Activated CD4-positive, CD25-positive, alpha-beta regulatory T cell (primary cell): Measurements from ENCODE around the gene ECE2.

Experiments
- DNase-seq, 4 experiments: peaks; one replicate each; lab custom pipeline; 2025; lab: John Stamatoyannopoulos, UW

ECE2 gene

DNA sequence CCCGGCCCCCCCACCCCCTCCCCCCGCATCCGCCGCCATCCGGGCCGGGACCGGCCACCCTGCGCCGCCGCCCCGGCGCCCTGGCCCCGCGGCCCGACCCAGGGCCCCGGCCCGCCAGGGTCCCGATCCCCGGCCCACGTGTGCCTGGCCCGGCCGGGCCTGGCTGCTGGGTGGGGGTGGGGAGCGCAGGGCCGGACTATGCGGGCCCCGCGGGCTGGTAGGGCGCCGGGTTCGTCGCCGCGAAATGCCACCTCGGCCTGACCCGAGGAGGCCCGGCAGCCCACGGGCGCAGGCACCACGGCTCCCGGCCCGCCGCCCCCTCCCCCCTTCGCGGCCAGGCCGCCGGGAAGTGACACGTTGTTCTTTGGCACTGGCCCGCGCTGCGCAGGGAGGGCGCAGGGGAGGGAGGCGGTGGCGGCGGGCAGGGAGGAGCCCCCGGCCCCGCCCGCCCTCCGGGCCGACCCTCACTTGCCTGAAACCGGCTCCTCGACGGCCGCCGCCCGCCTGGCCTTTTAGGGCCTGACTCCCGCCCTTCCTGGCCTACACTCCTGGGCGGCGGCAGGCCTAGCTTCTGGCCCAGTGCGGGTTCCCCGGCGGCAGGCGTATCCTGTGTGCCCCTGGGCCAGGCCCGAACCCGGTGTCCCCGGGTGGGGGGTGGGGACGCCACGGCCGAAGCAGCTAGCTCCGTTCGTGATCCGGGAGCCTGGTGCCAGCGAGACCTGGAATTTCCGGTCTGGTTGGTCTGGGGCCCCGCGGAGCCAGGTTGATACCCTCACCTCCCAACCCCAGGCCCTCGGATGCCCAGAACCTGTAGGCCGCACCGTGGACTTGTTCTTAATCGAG is 39.1 kb downstream of the ECE2 start:
- DNase-seq: peak; percentile 43 to 59 (median 54)

DNA sequence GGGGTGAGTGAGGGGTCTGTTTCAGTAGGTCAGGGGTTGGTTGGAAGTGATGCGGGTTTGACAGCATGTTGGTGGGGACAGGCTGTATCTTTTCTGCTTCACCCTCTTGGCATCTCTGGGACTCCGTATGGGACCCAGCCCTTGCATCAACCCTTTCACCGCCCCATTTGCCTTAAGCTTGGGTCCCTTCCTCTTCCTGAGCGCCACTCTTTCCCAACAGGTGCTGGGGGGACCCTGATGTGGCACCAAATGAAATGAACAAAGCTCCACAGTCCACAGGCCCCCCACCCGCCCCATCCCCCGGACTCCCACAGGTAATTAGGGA is 39.7 kb downstream of the ECE2 start:
- DNase-seq: no peak

DNA sequence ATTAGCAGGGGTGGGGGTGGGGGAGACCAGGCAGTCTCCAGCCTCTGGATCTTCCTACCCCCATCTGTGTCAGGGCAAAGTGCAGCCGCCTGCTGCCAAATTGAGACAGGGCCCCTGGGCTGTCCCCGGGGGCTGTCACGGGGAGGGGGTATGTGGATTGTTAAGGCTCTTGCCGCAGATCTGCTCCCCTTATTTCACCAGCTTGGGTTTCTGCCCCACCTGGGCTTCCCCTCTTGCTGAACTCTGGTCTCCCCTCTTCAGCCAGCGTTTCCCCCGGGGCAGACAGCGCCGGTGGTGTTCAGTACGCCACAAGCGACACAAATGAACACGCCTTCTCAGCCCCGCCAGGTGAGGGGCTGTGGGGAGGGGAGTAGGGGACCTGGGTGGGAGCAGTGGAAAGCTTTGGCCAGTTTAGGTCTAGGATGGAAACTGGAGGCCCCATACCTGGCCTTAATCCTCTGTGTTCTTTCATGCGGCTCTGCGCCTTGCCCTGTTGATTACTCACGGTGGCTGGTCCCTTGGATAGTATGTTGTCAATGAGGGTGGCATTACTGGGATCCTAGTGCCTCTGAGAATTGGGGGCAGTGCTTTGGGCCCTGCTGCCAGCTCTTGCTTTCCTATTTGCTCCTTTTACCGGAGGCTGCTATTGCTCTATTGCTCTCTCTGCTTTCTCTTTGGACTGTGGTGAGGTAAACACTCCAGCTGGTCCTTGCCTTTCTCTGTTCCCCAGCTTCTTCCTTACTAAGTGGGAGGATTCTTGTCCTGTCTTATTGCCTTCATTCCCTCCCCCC is 40.2 kb downstream of the ECE2 start:
- no peak for DNase-seq

DNA sequence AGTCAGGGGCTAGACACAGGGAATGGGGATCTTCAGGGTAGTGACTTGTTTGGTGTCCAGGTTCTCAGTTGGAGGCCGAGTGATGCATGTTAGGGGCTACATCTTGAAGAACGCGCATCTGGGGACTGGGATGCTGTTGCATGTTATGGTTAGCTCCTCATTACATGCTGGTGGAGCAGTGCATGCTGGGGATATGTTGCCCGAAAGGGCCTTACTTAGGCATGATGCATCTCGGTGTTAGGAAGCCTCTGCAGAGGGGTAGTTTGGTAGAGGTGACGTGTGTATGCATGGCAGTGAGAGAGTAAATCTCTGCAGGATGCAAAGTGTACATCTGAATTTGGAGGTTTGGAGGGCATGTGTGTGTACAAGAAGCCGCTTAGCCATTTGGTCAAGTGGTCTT is 41.0 kb downstream of the ECE2 start:
- DNase-seq: no peak

DNA sequence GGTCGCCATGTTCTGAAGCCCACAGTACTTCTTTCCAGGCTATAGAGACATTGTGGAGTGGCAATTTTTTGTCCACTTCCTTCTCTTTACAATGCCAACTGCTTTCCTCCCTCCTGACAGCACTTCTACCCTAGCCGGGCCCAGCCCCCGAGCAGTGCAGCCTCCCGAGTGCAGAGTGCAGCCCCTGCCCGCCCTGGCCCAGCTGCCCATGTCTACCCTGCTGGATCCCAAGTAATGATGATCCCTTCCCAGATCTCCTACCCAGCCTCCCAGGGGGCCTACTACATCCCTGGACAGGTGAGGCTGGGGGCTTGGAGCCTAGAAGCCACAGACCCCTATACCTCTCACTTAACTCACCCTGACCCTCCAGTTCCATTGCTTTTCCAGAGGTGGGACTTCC is 41.4 kb downstream of the ECE2 start:
- DNase-seq: no peak

DNA sequence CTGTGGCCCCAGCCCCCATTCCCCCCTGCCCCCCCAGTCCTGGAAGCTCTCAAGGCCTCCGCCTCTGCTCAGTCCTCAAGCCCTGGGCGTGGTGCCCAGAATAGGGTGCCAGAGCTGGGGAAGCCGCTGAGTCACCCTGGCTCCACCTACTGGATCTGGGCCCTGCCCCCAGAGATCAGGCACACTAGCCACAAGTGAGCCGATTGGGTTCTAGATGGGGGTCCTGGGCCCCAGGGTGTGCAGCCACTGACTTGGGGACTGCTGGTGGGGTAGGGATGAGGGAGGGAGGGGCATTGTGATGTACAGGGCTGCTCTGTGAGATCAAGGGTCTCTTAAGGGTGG is 44.3 kb downstream of the ECE2 start:
- no peak for DNase-seq

DNA sequence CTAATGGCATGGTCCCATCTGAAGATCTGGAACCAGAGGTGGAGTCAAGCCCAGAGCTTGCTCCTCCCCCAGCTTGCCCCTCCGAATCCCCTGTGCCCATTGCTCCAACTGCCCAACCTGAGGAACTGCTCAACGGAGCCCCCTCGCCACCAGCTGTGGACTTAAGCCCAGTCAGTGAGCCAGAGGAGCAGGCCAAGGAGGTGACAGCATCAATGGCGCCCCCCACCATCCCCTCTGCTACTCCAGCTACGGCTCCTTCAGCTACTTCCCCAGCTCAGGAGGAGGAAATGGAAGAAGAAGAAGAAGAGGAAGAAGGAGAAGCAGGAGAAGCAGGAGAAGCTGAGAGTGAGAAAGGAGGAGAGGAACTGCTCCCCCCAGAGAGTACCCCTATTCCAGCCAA is 45.8 kb downstream of the ECE2 start:
- DNase-seq: no peak

DNA sequence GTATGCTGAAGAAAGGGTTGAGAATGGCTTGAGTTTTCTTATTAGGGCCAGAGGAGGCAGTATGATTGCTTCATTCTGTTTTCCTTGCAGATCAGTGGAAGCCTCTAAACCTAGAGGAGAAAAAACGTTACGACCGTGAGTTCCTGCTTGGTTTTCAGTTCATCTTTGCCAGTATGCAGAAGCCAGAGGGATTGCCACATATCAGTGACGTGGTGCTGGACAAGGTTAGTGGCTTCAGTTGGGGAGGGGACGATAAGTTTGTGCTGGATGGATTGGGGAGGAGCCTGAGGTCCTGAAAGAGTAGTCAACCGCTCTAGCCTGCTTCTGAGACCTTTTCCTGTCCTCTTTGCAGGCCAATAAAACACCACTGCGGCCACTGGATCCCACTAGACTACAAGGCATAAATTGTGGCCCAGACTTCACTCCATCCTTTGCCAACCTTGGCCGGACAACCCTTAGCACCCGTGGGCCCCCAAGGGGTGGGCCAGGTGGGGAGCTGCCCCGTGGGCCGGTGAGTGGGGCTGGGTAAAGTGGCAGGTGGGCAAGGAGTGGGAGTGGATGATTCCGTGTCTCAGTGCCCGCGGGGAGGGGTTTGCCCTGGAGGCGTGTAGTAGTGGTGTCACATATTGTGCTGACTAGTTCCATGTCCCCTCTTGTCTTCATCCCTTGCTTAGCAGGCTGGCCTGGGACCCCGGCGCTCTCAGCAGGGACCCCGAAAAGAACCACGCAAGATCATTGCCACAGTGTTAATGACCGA is 47.1 kb downstream of the ECE2 start:
- no peak for DNase-seq

DNA sequence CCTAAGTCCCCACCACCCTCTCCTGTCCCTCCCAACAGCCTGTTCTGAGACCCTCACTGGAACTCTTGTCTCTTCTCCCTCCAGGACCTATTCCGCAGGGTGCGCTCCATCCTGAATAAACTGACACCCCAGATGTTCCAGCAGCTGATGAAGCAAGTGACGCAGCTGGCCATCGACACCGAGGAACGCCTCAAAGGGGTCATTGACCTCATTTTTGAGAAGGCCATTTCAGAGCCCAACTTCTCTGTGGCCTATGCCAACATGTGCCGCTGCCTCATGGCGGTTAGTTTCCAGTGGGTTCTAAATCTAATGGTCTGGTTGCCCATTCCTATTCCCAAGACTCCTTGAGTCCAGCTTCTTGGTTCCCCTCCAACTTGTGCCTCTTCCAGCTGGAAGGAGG is 47.9 kb downstream of the ECE2 start:
- no peak for DNase-seq

DNA sequence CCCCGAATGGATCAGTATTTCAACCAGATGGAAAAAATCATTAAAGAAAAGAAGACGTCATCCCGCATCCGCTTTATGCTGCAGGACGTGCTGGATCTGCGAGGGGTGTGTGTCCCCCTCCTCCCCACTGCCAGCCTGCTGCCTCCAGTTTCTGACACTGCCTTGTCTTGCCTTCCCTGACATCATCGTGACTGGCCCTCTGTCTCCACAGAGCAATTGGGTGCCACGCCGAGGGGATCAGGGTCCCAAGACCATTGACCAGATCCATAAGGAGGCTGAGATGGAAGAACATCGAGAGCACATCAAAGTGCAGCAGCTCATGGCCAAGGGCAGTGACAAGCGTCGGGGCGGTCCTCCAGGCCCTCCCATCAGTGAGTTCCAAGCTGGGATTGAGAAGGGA is 49.4 kb downstream of the ECE2 start:
- DNase-seq: no peak

DNA sequence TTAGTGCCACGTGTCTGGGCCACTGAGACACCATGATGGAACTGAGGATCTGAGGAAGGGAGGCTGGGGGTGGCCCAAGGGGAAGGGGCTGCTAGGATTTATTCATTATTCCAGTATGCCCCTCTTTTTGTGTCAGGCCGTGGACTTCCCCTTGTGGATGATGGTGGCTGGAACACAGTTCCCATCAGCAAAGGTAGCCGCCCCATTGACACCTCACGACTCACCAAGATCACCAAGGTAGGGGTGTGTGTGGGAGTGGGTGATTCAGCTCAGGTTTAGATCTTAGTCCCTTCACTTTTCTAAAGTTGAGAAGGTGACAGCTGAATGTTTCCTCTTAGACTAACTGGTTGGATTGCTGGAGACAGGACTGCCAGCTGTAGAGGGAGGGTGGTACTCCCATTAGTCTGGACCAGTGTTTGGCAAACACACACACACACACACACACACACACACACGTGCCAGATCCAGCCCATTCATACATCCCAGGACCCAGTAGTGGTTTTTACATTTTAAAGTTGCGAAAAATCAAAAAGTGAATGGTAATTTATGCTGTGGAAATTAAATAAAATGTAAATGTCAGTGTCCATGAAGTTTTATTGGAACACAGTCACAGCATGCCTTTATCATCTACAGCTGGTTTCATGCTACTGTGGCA is 50.0 kb downstream of the ECE2 start:
- no peak for DNase-seq

DNA sequence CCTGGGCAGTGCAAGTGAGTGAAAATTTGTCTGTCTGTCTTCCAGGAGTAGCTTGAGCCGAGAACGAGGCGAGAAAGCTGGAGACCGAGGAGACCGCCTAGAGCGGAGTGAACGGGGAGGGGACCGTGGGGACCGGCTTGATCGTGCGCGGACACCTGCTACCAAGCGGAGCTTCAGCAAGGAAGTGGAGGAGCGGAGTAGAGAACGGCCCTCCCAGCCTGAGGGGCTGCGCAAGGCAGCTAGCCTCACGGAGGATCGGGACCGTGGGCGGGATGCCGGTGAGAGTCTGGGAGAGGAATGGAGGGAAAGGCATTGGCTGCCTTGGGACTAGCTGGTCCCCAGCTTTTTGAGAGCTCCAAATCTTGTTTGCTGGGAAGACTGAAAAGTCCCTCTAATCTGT is 51.3 kb downstream of the ECE2 start:
- no peak for DNase-seq

DNA sequence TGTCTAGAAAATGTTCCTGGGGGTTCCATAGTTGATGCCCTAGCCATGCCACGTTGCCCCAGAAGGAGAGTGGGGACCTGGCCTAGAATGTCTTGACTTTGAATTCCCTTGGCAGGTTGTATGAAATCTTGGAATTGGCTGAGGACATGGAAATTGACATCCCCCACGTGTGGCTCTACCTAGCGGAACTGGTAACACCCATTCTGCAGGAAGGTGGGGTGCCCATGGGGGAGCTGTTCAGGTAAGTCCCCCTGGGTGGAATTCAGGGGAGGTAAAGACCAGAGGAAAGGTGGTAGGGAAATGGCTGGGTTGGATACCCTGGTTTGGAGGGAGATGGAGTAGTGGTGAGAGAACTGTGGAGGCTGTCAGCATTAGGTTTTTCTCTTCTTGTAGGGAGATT is 52.7 kb downstream of the ECE2 start:
- DNase-seq: no peak

DNA sequence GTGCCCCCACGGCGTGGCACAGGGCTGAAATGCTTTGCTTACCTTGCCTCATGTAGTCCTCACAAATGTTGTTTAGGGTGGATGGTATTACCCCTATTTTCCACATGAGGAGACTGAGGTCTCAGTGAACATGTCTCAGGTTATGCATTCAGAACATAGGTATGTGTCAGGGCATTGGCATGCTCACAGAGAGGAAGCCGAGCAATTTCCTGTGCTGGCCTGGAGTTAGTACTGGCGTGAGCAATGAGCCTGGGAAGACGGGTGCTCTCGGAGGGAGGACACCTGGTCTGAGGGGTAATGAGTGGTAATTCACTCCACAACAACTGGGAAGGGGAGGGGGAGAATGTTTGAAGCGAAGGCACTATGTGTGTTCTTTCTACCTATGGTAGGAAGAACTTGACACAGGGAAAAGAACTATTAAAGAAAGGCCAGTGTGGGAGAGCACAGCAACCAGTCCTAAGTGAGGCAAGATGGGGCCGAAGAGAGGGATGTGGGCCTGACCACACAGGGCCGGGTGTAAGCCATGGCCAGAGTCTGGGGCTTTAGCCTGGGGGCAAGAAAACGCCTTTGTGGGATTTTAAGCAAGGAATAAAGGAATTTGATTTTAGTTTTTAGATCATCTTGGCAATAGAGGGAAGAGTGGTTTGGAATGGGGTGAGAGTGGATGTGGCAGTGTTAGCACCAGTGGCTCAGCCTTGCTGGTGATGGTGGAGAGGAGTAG is 56.7 kb downstream of the ECE2 start:
- no peak for DNase-seq

DNA sequence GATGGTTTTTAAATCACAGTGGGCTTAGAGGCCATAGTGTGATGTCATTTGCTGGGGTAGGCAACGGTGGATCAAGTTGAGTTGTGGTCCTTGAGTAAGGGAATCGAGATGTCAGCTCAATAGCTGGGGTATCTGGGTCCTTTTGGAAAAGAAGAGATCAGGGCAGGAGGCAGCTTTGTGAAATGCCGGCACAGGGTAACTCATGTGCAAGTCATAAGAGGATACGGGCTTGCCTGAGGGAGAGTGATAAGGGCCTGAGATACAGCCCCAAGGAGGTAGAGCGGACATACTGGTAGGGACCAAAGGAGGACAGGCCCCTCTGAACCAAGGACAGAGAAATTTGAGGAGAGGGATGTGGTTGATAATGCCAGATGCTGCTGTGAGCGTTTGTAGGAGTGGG is 57.4 kb downstream of the ECE2 start:
- DNase-seq: no peak

DNA sequence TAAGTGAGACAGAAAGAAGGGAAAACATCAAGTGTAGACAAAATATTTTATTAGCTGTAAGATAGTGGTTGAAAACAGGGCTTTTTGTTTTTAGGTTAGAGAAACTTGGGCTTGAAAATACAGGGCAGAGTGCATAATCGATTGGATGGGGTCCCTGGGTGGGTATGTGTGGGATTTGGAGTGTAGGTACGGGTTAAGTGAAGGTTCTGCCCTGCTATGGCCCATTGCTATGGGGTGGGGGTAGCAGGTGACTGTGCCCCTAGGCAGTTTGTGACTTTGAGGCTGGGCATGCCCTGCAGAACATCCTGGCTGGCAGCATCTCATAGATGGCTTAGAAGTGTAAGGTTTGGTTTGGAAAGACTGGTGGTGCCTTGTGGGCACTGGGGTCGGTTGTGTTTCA is 57.9 kb downstream of the ECE2 start:
- no peak for DNase-seq

DNA sequence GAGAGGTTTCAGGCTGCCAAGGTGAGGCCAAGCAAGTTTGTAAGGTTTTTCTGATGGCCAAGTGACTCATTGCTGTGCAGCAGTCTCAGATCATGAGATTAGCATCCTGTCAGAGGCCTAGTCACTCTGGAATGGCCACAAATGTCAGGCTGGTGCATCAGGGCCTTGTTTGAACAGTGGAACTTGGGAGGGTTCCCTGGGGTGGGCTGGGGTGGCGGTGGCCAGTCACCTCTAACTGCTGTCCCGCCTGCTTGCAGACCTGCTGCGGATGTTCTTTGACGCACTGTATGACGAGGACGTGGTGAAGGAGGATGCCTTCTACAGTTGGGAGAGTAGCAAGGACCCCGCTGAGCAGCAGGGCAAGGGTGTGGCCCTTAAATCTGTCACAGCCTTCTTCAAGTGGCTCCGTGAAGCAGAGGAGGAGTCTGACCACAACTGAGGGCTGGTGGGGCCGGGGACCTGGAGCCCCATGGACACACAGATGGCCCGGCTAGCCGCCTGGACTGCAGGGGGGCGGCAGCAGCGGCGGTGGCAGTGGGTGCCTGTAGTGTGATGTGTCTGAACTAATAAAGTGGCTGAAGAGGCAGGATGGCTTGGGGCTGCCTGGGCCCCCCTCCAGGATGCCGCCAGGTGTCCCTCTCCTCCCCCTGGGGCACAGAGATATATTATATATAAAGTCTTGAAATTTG is 58.8 kb downstream of the ECE2 start:
- DNase-seq: peak in 1 of 4 experiments; percentile 22

DNA sequence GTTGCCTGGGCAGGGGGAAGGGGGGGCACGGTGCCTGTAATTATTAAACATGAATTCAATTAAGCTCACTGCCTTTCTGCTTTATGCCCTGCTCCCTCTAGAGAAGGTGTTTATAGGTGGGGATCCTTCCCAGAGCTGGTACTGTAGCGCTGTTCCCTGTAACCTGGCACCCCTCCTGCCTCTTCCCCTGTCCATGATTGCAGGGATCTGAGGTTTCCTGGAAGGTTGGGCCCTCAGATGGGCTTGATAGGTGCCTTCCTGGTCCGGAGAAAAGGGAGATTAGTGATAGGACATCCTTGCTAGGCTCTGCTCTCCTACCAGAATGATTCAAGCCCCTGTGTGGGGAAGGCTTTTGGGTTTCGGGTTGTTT is 59.5 kb downstream of the ECE2 start:
- no peak for DNase-seq

DNA sequence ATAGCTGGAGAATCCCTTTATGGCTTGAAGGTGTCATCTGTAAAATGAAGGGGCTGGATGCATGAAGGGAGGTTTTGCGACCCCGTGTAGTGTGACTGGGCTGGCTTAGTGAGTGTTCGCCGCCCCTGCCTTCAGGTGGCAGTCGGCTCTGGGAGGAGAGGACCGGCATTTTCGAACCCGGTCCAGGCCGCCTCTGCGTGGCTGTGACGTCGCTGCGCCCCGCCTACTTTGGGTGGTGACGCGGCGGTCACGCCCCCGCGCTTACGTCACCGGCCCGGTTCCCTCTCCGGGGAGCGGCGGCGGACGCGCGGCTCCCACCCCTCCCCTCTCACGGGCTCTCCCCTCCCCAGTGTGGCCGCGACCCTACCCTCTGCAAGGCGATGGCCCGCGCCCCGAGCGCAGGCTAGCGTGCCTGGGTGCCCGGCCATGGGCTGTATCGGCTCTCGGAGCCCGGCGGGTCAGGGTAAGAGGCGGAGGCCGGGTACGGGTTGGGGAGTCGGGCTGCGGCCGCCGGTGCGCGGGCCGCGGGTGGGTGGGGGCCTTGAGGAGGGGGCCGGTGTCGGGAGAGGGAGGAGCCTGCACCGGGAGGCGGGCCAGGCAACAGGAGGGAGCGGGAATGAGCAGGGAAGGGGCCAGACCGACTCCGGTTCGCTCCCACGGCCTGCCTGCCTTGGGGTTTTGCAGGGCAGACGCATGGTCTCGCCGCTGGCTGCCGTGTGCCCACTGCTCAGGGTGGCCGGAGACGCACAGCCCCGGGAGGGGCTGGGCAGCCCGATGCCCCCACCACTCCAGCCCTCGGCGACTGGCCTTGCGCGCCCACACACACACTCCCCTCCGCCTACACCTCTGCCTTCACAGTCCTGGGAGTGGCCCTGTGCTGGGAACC is 60.1 kb downstream of the ECE2 start:
- peak; percentile 72 to 78 (median 75) for DNase-seq
